HG02623 (cell line): ENCODE measurements around the gene ARFGEF3.

Experiments used
- ATAC-seq: cut with Tn5 transposase; IDR thresholded peaks from one replicate; pipeline ENCODE4 v1.9.1; 2021; ENCODE audit warnings: moderate library complexity; ENCODE audit not compliant: unreplicated experiment

Gene ARFGEF3

DNA sequence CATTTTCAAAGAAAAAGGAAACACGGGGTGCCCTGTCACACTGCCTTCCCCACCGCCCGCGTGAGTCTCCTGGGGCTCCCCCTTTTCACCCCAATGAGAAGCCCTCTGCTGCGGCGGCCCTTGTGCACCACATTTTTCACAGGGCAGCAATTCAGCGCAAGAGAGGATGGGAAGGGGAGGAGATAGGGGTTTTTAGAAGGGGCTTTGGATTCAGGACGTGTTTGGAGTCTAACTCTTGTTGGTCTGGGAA is 726 bp upstream of the ARFGEF3 start:
- ATAC-seq: no peak

DNA sequence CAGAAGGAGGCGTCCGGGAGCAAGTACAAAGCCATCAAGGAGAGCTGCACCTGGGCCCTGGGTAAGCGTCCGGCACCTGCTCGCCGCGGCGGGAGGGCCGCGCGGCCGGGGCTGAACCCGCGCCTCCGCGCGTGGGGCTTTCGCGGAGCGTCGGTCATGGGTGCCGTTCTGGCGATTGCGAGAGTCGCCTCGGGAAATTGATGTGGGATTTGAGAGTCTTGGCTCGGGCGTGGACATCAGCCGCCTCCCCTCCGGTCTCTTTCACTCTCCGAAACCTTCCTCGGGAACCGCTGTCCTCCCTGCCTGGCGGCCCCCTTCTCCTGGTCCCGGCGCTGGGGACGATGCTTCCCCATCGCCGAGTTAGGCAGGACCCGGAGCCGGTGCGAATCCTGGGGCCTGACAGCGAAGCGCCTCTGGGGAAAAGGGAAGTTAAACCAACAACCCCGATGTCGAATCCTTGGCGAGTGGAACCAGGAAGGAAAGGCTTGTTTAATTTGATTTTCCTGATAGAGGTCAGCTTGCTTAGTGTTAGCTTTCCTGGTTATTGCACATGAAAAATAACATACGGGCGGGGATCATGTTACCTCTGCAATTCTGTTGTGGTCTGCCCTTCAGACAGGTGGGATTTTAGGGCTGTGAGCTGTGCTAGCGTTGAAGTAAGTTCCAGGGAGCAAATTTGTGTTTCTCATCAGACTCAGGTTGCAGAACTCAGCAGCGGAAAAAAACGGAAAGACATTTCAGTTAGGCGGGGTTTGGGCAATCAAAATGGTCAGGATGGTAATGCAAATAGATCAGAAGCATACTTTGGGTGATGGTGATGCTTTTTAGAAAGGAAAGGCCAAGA is 594 bp downstream of the ARFGEF3 start:
- ATAC-seq: peak; percentile 20

GRCh38 chr6:138162955-138163575 is 1.3 kb downstream of the ARFGEF3 start:
- ATAC-seq: no peak

DNA sequence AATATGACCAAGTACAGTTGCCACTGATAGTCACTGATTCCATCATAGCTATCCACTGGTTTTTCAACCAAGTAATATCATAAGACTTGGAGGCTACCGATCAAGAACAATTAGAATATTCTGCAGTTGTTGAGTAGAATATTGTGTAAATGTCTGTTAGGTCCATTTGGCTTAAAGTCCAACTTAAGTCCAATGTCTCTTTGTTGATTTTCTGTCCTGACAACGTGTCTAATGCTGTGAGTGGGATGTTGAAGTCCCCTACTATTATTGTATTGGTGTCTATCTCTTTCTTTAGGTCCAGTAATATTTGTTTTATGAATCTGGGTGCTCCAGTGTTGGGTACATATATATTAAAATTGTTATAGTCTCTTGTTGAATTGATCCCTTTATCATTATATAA is 13.9 kb downstream of the ARFGEF3 start:
- ATAC-seq: no peak

DNA sequence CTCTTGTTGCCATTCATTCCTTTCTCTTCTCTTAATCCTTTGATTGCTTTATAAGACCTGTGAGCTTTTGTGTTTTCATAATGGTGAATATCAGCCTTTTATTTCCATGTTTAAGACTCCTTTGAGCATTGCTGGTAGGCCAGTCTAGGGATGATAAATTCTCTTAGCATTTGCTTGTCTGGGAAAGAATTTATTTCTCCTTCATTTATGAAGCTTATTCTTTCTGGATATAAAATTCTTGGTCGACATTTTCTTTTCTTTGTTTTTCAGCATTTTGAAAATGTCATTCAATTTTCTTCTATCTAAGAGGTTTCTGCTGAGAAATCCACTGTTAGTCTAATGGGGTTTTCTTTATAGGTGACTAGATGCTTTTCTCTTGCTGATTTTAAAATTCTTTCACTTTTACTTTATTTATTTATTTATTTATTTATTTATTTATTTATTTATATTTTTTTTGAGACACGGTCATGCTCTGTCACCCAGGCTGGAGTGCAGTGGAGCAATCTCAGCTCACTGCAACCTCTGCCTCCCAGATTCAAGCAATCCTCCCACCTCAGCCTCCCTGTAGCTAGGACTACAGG is 15.0 kb downstream of the ARFGEF3 start:
- ATAC-seq: no peak

GRCh38 chr6:138182939-138183789 is 21.4 kb downstream of the ARFGEF3 start:
- ATAC-seq: no peak

GRCh38 chr6:138183790-138184134 is 22.0 kb downstream of the ARFGEF3 start:
- ATAC-seq: no peak

DNA sequence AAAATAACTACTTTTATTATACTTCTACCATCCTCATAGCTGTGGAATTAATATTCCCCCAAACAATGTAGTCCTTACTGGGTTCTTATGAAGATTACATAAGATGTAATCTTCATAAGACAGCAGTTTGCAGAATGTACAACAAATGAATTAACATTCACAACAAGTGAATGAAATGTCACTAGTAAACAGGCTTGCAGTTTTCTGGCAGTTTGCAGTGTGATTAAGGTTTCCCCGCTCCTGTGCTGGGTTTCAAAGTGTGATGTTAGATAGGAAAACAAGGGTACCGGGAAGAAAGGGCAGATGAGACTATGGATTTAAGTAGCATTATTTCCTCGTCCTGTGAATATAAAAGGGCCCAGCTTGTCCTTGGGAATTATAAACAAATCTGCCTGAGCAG is 22.5 kb downstream of the ARFGEF3 start:
- no peak for ATAC-seq

DNA sequence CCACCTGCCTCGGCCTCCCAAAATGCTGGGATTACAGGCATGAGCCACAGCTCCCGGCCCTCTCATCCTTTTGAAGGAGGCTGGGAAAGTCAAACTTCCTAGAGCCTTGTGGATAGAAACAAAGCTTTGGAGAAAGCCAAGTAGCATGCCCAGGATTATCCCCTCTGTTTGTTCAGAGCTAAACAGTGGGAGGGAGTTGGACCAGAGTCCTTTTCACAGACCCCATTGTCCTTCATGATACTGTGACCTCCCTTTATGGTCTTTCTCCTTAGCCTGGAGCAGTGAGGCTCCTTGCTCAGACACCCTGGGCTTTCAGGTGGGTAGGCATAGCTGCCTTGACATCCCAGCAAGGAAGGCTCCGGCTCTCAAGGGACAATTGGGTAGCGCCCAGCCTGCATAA is 25.4 kb downstream of the ARFGEF3 start:
- no peak for ATAC-seq

- no peak for ATAC-seq
Observed at GRCh38 chr6:138188278-138188941, 26.7 kb downstream of the ARFGEF3 start.

DNA sequence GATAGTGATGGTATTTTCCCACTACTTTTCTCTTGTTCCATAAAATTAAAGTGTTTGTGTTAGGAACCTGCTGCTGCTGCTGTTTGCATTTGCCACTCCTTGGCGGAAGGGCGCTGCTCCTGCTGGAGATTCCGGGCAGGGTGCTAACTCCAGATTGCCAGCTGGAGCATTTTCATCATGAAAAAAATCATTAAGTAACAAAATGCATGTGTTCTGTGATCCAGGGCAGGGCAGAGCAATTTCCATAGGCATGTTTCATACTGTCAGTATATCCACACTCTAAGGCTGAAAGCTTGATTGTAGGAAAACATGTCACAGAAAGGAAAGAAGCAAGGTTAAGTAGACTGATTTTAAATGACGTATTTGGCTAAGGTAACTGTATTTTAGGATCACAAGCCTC is 32.5 kb downstream of the ARFGEF3 start:
- no peak for ATAC-seq

DNA sequence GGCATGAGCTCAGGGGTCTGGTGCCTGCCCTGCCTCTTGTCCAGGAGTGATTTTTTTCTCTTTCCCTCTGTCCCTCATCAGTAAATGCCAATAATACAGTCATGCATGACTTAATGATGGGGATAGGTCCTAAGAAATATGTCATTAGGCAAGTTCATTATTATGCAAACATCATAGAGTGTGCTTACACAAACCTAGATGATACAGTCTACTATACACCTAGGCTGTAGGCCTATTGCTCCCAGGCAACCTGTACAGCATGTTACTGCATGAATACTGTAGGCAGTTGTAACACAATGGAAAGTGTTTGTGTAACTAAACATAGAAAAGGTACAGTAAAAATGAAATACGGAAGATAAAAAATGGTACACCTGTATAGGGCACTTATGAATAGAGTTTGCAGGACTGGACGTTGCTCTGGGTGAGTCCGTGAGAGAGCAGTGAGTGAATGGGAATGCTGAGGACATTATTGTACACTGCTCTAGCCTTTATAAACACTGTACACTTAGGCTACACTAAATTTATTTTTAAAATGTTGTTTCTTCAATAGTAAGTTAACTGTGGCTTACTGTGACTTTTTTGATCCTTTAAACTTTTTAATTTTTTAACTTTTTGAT is 34.5 kb downstream of the ARFGEF3 start:
- no peak for ATAC-seq

GRCh38 chr6:138197570-138197969 is 35.8 kb downstream of the ARFGEF3 start:
- ATAC-seq: no peak

GRCh38 chr6:138198430-138199091 is 36.8 kb downstream of the ARFGEF3 start:
- no peak for ATAC-seq

- ATAC-seq: no peak
Observed at GRCh38 chr6:138201836-138202235, 40.1 kb downstream of the ARFGEF3 start.

GRCh38 chr6:138203315-138203714 is 41.6 kb downstream of the ARFGEF3 start:
- ATAC-seq: no peak

GRCh38 chr6:138204303-138204702 is 42.6 kb downstream of the ARFGEF3 start:
- no peak for ATAC-seq

DNA sequence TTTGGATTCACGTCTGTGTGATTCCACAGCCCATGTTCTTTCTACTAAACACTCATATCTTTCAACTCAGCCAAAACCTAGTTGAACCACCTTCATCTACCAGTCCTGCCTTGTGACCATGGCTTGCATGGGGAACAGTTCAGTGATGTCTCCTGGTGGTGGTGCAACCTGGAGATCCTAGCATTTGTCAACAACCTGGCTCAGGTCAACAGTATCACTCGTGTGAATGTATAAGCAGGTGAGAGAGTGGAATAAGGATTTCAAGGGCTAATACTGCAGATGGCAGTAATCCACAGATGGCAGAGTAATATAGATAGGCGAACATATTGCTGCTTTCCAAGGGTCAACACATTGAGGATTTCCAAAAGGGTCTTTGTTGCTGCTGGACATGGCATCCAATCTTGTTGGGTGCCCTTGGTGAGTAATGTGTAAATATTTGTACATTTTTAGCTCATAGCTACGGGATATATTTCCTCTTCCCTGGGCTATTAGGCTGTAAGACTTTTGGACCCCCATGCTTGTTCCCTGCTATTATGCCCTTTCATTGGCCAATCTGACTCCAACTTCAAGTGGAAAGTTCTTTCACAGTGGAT is 43.1 kb downstream of the ARFGEF3 start:
- no peak for ATAC-seq

GRCh38 chr6:138205437-138206094 is 43.8 kb downstream of the ARFGEF3 start:
- ATAC-seq: no peak
